Measurements from ENCODE around the gene LSG1. TPM values are rescaled to one million over a fixed set of nuclear protein-coding genes. Genes with fewer than 3 reads are reported as not detected.

Gene LSG1
- total and polyA plus RNA-seq, 2 experiments from 2014 or later, result 49.2 to 57.1 TPM

DNA sequence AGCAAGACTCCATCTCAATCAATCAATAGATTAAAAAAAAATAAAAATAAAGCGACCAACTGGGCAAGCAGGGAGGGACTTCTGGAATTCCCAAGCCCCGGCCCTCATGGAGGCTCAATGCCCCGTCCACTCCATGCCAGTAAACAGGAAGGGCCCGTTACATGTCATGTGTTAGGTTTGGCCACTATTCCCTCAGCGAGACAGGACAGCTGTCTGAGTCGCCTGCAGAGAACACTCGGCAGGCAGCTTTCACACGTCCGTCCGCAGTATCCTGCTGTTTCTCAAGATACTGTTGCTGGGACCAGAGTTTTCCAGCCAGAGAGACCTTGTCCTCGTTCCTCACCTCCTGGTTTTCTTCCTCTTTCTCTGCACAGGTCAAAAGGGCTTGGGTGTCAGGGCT lies 56.8 kb downstream of the LSG1 start:
- no peak overlapping the region for H3K27ac Mint-ChIP-seq
- no peak for ATAC-seq
- no peak for DNase-seq (ENCODE audit: low spot score)
- H3K36me3 Mint-ChIP-seq (ENCODE audit: low read depth), result peaks cover 13% of the 10 kb centered on the region; the same call in 2 of the 3 replicates
- Histone ChIP-seq H3K4me3 (no peak overlapping the region), H3K27me3 (ENCODE audit: insufficient read depth) (no peaks in the 10 kb centered on the region), H3K36me3 (ENCODE audit: insufficient read depth) (no peaks in the 10 kb centered on the region), H3F3A (replicated peaks; ENCODE audit: low read depth) (no peaks in the 10 kb centered on the region), H3K27ac (ENCODE audit: low read depth) (no peak overlapping the region), H3K9me2 (ENCODE audit: insufficient read depth) (no peaks in the 10 kb centered on the region), H2AFZ (no peak overlapping the region), H3K4me1 (ENCODE audit: insufficient read depth) (no peaks in the 10 kb centered on the region), H3K79me2 (replicated peaks; ENCODE audit: insufficient read depth) (no peaks in the 10 kb centered on the region), H4K20me1 (replicated peaks; ENCODE audit: insufficient read depth) (no peaks in the 10 kb centered on the region; the same call in 1 of the 2 replicates), H3K4me2 (no peak overlapping the region)
- H3K4me3 Mint-ChIP-seq, result no peak overlapping the region
- TF ChIP-seq NANOG (IDR thresholded peaks at IDR 0.05; ENCODE audit: borderline replicate concordance), result no peak
- TF ChIP-seq, protein P1, sequence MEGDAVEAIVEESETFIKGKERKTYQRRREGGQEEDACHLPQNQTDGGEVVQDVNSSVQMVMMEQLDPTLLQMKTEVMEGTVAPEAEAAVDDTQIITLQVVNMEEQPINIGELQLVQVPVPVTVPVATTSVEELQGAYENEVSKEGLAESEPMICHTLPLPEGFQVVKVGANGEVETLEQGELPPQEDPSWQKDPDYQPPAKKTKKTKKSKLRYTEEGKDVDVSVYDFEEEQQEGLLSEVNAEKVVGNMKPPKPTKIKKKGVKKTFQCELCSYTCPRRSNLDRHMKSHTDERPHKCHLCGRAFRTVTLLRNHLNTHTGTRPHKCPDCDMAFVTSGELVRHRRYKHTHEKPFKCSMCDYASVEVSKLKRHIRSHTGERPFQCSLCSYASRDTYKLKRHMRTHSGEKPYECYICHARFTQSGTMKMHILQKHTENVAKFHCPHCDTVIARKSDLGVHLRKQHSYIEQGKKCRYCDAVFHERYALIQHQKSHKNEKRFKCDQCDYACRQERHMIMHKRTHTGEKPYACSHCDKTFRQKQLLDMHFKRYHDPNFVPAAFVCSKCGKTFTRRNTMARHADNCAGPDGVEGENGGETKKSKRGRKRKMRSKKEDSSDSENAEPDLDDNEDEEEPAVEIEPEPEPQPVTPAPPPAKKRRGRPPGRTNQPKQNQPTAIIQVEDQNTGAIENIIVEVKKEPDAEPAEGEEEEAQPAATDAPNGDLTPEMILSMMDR (conservative IDR thresholded peaks at IDR 0.05; ENCODE audit: low read depth in 2 of 2), result no peak
- TF ChIP-seq, protein P2, sequence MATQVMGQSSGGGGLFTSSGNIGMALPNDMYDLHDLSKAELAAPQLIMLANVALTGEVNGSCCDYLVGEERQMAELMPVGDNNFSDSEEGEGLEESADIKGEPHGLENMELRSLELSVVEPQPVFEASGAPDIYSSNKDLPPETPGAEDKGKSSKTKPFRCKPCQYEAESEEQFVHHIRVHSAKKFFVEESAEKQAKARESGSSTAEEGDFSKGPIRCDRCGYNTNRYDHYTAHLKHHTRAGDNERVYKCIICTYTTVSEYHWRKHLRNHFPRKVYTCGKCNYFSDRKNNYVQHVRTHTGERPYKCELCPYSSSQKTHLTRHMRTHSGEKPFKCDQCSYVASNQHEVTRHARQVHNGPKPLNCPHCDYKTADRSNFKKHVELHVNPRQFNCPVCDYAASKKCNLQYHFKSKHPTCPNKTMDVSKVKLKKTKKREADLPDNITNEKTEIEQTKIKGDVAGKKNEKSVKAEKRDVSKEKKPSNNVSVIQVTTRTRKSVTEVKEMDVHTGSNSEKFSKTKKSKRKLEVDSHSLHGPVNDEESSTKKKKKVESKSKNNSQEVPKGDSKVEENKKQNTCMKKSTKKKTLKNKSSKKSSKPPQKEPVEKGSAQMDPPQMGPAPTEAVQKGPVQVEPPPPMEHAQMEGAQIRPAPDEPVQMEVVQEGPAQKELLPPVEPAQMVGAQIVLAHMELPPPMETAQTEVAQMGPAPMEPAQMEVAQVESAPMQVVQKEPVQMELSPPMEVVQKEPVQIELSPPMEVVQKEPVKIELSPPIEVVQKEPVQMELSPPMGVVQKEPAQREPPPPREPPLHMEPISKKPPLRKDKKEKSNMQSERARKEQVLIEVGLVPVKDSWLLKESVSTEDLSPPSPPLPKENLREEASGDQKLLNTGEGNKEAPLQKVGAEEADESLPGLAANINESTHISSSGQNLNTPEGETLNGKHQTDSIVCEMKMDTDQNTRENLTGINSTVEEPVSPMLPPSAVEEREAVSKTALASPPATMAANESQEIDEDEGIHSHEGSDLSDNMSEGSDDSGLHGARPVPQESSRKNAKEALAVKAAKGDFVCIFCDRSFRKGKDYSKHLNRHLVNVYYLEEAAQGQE (IDR thresholded peaks at IDR 0.05; ENCODE audit: unreplicated experiment), result no peak
- H3K27me3 Mint-ChIP-seq (ENCODE audit: insufficient read depth, low read depth, poor library complexity), result peaks cover 2% of the 10 kb centered on the region
- H3K9me3 Mint-ChIP-seq, result no peaks in the 10 kb centered on the region; the same call in 2 of the 3 replicates
- peaks cover 6% of the 10 kb centered on the region; the same call in 2 of the 3 replicates for H3K4me1 Mint-ChIP-seq

DNA sequence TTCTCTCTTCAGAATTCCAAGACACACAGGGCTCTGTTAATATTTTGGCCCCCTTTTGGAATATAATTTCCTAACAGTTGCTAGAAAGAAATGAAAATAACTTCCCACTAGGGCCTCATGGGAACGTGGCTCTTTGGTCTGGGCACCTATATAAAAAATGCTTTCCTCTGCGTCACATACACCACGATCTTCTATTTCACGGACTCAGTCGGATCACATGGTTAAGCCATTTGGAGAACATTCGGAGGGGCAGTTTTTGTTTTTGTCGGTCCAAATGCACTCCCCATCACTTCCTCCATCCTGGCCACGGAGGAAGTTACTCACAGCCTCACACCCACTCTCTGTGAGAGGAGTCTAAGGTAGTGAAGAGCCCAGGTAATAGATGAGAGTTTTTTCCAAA lies 59.8 kb downstream of the LSG1 start:
- Histone ChIP-seq H3K4me2 (no peak overlapping the region), H3K79me2 (replicated peaks; ENCODE audit: insufficient read depth) (no peaks in the 10 kb centered on the region), H3K27ac (ENCODE audit: low read depth) (no peak overlapping the region), H3K4me3 (no peak overlapping the region), H3K36me3 (ENCODE audit: insufficient read depth) (no peaks in the 10 kb centered on the region), H3K4me1 (ENCODE audit: insufficient read depth) (no peaks in the 10 kb centered on the region), H3F3A (replicated peaks; ENCODE audit: low read depth) (no peaks in the 10 kb centered on the region), H3K27me3 (ENCODE audit: insufficient read depth) (no peaks in the 10 kb centered on the region), H3K9me2 (ENCODE audit: insufficient read depth) (no peaks in the 10 kb centered on the region), H4K20me1 (replicated peaks; ENCODE audit: insufficient read depth) (no peaks in the 10 kb centered on the region), H2AFZ (no peak overlapping the region)
- ATAC-seq, result no peak
- Mint-ChIP-seq H3K9me3 (no peaks in the 10 kb centered on the region; the same call in 2 of the 3 replicates), H3K36me3 (ENCODE audit: low read depth) (peaks cover 15% of the 10 kb centered on the region; the same call in 2 of the 3 replicates), H3K27ac (no peak overlapping the region), H3K27me3 (ENCODE audit: insufficient read depth, low read depth, poor library complexity) (peaks cover 5% of the 10 kb centered on the region), H3K4me1 (peaks cover 3% of the 10 kb centered on the region; the same call in 2 of the 3 replicates), H3K4me3 (no peak overlapping the region)
- DNase-seq (ENCODE audit: low spot score), result no peak
- TF ChIP-seq POLR2AphosphoS5 (IDR thresholded peaks at IDR 0.05; ENCODE audit: low read depth) (no peak), EZH2phosphoT487 (IDR thresholded peaks at IDR 0.05; ENCODE audit: unreplicated experiment) (no peak), EZH2 (IDR thresholded peaks at IDR 0.05; ENCODE audit: low read depth, unreplicated experiment) (no peak)
- TF ChIP-seq, protein P1 (conservative IDR thresholded peaks at IDR 0.05; ENCODE audit: low read depth in 2 of 2), result no peak
- TF ChIP-seq, protein P3, sequence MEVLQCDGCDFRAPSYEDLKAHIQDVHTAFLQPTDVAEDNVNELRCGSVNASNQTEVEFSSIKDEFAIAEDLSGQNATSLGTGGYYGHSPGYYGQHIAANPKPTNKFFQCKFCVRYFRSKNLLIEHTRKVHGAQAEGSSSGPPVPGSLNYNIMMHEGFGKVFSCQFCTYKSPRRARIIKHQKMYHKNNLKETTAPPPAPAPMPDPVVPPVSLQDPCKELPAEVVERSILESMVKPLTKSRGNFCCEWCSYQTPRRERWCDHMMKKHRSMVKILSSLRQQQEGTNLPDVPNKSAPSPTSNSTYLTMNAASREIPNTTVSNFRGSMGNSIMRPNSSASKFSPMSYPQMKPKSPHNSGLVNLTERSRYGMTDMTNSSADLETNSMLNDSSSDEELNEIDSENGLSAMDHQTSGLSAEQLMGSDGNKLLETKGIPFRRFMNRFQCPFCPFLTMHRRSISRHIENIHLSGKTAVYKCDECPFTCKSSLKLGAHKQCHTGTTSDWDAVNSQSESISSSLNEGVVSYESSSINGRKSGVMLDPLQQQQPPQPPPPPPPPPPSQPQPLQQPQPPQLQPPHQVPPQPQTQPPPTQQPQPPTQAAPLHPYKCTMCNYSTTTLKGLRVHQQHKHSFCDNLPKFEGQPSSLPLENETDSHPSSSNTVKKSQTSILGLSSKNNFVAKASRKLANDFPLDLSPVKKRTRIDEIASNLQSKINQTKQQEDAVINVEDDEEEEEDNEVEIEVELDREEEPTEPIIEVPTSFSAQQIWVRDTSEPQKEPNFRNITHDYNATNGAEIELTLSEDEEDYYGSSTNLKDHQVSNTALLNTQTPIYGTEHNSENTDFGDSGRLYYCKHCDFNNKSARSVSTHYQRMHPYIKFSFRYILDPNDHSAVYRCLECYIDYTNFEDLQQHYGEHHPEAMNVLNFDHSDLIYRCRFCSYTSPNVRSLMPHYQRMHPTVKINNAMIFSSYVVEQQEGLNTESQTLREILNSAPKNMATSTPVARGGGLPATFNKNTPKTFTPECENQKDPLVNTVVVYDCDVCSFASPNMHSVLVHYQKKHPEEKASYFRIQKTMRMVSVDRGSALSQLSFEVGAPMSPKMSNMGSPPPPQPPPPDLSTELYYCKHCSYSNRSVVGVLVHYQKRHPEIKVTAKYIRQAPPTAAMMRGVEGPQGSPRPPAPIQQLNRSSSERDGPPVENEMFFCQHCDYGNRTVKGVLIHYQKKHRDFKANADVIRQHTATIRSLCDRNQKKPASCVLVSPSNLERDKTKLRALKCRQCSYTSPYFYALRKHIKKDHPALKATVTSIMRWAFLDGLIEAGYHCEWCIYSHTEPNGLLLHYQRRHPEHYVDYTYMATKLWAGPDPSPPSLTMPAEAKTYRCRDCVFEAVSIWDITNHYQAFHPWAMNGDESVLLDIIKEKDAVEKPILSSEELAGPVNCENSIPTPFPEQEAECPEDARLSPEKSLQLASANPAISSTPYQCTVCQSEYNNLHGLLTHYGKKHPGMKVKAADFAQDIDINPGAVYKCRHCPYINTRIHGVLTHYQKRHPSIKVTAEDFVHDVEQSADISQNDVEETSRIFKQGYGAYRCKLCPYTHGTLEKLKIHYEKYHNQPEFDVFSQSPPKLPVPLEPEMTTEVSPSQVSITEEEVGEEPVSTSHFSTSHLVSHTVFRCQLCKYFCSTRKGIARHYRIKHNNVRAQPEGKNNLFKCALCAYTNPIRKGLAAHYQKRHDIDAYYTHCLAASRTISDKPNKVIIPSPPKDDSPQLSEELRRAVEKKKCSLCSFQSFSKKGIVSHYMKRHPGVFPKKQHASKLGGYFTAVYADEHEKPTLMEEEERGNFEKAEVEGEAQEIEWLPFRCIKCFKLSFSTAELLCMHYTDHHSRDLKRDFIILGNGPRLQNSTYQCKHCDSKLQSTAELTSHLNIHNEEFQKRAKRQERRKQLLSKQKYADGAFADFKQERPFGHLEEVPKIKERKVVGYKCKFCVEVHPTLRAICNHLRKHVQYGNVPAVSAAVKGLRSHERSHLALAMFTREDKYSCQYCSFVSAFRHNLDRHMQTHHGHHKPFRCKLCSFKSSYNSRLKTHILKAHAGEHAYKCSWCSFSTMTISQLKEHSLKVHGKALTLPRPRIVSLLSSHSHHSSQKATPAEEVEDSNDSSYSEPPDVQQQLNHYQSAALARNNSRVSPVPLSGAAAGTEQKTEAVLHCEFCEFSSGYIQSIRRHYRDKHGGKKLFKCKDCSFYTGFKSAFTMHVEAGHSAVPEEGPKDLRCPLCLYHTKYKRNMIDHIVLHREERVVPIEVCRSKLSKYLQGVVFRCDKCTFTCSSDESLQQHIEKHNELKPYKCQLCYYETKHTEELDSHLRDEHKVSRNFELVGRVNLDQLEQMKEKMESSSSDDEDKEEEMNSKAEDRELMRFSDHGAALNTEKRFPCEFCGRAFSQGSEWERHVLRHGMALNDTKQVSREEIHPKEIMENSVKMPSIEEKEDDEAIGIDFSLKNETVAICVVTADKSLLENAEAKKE (CRISPR knock-in tag; IDR thresholded peaks at IDR 0.05), result no peak
